Neural progenitor cell (in vitro differentiated cells): Measurements from ENCODE around the gene CNTRL.

ENCODE experiments used
- EZH2 ChIP-seq: fragments of 200-600 bp; sonication (generic); IDR thresholded peaks from 2 replicates; pipeline ENCODE4 v1.6.1; 2017; ENCODE audit warnings: antibody characterized with exemption, mild to moderate bottlenecking, moderate library complexity
- EZH2phosphoT487 ChIP-seq: fragments of 200-600 bp; sonication (generic); IDR thresholded peaks from 2 replicates; pipeline ENCODE4 v1.6.1; 2017; ENCODE audit warnings: antibody characterized with exemption
- TF ChIP-seq, protein P1 (sequence below): fragments of 200-600 bp; sonication (generic); IDR thresholded peaks from 2 replicates; pipeline ENCODE4 v1.5.1; 2017; ENCODE audit warnings: antibody characterized with exemption, mild to moderate bottlenecking

DNA sequence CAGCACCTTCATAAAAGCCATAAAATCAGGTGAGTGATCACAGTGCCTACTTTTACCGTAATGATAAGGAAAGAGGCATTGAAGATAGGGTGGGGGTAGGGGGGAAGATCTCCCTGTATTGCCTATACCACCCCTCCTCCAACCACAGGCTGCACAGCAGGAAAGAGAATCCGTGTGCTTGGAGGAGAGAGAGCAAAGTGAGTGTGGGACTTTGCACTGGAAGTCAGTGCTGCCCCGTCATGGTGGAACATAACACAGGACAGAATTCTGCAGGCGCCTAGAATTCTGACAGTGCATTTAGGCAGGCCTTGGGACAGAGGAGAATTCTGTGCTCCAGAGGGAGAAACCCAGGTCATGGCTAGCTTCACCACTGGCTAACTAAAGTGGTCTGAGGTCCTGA, 21.2 kb upstream of the CNTRL start:
- no peak for TF ChIP-seq EZH2
- TF ChIP-seq, protein P1, sequence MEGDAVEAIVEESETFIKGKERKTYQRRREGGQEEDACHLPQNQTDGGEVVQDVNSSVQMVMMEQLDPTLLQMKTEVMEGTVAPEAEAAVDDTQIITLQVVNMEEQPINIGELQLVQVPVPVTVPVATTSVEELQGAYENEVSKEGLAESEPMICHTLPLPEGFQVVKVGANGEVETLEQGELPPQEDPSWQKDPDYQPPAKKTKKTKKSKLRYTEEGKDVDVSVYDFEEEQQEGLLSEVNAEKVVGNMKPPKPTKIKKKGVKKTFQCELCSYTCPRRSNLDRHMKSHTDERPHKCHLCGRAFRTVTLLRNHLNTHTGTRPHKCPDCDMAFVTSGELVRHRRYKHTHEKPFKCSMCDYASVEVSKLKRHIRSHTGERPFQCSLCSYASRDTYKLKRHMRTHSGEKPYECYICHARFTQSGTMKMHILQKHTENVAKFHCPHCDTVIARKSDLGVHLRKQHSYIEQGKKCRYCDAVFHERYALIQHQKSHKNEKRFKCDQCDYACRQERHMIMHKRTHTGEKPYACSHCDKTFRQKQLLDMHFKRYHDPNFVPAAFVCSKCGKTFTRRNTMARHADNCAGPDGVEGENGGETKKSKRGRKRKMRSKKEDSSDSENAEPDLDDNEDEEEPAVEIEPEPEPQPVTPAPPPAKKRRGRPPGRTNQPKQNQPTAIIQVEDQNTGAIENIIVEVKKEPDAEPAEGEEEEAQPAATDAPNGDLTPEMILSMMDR, result no peak
- no peak for TF ChIP-seq EZH2phosphoT487
